Neural crest cell (in vitro differentiated cells): ENCODE results near the gene UGT2B11. TPM values are rescaled to one million over a fixed set of nuclear protein-coding genes. Genes with fewer than 3 reads are reported as not detected.
"Not testable (repeated sequence)": the region's sequence is repeated elsewhere in the genome, so short reads cannot be mapped to it uniquely, and the experiment has no call there.

Source experiments
- DNase-seq: peaks from one replicate; pipeline ENCODE4 v3.0.0; 2021; ENCODE audit warnings: low read depth, mixed read lengths, low spot score
- H3K27ac Mint-ChIP-seq: one replicate; pipeline ENCODE4 v1.8.0; 2021; ENCODE audit warnings: mild to moderate bottlenecking, mixed read lengths; ENCODE audit not compliant: unreplicated experiment
- H3K27me3 Mint-ChIP-seq: 2 replicates; pipeline ENCODE4 v1.8.0; 2021; ENCODE audit warnings: low read depth, mild to moderate bottlenecking, mixed read lengths
- H3K36me3 Mint-ChIP-seq: 2 replicates; pipeline ENCODE4 v1.8.0; 2021; ENCODE audit warnings: low read depth, mild to moderate bottlenecking, mixed read lengths
- H3K4me1 Mint-ChIP-seq: 2 replicates; pipeline ENCODE4 v1.8.0; 2021; ENCODE audit warnings: mixed read lengths
- H3K4me3 Mint-ChIP-seq: one replicate; pipeline ENCODE4 v1.8.0; 2021; ENCODE audit warnings: mild to moderate bottlenecking, mixed read lengths
- H3K9me3 Mint-ChIP-seq: 2 replicates; pipeline ENCODE4 v1.8.0; 2021; ENCODE audit warnings: mixed read lengths
- CTCF ChIP-seq: fragments of 200-600 bp; sonication (generic); conservative IDR thresholded peaks from 2 replicates; pipeline ENCODE4 v1.5.0; 2021; ENCODE audit warnings: antibody characterized with exemption, mild to moderate bottlenecking
- total RNA-seq: library from RNA; stranded (reverse); gene quantifications from 2 replicates; pipeline ENCODE4 v1.2.1, GENCODE V29; 2021

The UGT2B11 gene
- total RNA-seq, 1 donor from 2014 or later, result not detected

DNA sequence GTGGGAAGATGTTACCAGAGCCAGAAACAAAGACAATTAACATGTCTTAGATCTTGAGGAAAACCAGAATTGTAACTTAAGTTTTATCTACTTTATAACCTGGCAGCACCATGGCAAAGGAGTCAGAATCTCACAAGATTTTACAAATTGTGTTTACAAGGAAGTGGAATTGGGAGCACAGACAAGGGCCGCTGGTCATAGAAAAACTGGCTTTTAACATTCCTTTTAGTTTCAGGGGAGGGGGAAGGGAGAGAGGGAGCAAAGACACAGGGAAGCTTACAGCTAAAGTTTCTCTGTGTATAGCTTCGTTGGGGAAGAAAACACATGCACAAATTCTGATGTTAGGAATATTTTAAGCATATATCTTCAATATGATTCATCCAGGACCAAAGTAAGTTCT, 10.3 kb upstream of the UGT2B11 start:
- Mint-ChIP-seq H3K4me1 (no peaks in the 10 kb centered on the region), H3K27ac (no peak overlapping the region), H3K36me3 (no peaks in the 10 kb centered on the region), H3K27me3 (no peaks in the 10 kb centered on the region), H3K9me3 (no peaks in the 10 kb centered on the region), H3K4me3 (no peak overlapping the region)
- TF ChIP-seq CTCF, result no peak
- no peak for DNase-seq

DNA sequence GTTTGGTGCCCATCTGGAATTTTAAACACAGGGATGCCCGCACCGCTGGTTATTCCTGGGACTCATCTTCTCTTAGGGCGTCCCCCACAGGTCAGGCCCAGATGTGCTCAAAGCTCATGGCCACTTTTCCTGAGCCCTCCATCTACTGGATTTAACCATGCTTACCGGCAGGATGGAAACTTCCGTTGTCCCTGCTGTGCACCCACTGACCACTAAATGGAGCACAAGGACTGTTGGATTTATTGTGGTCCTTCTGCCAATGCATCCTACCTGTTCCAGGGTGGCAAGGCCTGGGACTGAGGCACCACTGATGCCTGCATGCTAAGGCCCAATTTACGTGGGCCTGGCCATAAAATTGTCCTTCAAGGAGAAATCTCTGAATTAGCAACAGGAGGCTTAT, 8.7 kb upstream of the UGT2B11 start:
- H3K4me1 Mint-ChIP-seq, H3K27ac Mint-ChIP-seq, H3K36me3 Mint-ChIP-seq, H3K27me3 Mint-ChIP-seq, H3K9me3 Mint-ChIP-seq, DNase-seq, H3K4me3 Mint-ChIP-seq: not testable (repeated sequence)

DNA sequence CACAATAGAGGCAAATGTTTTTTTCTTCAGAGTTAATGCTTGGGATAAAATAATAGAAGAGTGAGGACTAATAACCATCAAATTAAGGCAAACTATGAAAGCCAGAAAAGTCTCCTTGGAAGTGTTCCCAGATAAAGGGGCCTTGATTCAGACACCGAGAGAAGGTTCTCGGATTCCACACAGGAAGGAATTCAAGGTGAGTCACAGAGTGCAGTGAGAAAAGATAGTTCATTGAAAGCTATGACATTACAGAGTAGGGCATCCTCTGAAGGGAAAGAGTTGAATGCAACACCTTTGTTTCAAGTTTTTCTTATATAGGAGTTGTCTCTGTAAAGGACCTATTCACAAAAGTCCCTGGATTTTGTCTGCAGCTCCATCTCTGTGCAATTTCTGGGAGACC, 3.9 kb upstream of the UGT2B11 start:
- not testable (repeated sequence) for H3K27me3 Mint-ChIP-seq, H3K4me1 Mint-ChIP-seq, DNase-seq, H3K9me3 Mint-ChIP-seq, H3K27ac Mint-ChIP-seq, H3K36me3 Mint-ChIP-seq, H3K4me3 Mint-ChIP-seq

DNA sequence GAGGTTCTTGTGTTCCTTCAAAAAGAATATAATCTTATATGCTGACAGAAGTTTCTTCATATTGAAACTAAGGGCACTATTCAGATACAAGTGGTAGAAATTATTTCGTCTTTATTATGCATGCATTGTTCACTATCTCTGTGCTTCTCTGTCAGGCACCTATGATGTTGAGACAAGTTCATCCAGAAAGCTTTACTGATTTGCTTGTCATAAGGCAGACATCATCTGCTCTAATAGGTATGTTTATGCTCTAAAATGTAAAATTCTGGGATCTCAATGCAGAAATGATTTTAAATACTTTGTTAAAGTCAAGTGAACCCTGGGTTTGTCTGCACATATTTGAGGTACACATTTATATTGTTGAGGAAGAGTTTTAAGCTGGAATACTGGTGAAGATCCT, 3.6 kb downstream of the UGT2B11 start:
- no peaks in the 10 kb centered on the region for H3K27me3 Mint-ChIP-seq
- no peaks in the 10 kb centered on the region for H3K9me3 Mint-ChIP-seq
- DNase-seq, result no peak
- TF ChIP-seq CTCF, result no peak
- no peaks in the 10 kb centered on the region for H3K4me1 Mint-ChIP-seq
- no peak overlapping the region for H3K4me3 Mint-ChIP-seq
- no peaks in the 10 kb centered on the region for H3K36me3 Mint-ChIP-seq
- H3K27ac Mint-ChIP-seq, result no peak overlapping the region

DNA sequence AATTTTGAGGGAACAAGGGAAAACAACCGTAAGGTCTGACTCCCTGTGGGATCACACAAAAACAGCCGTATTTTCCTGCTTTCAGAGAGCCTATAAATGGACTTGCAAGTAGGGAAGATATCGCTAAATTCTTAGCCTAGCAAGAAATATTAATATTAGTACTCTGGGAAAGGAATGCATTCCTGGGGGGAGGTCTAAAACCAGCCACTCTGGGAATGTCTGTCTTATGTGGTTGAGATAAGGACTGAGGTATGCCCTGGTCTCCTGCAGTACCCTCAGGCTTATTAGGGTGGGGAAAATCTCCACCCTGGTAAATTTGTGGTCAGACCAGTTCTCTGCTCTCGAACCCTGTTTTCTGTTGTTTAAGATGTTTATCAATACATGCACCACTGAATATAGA, 16.0 kb downstream of the UGT2B11 start:
- H3K4me1 Mint-ChIP-seq, H3K9me3 Mint-ChIP-seq, H3K27ac Mint-ChIP-seq, H3K27me3 Mint-ChIP-seq, H3K4me3 Mint-ChIP-seq, H3K36me3 Mint-ChIP-seq, DNase-seq: not testable (repeated sequence)

GRCh38 chr4:69196209-69196965, 18.2 kb downstream of the UGT2B11 start:
- H3K9me3 Mint-ChIP-seq, result peaks cover 11% of the 10 kb centered on the region
- no peak overlapping the region for H3K27ac Mint-ChIP-seq
- H3K4me1 Mint-ChIP-seq, result peaks cover 6% of the 10 kb centered on the region
- TF ChIP-seq CTCF, result no peak
- no peak overlapping the region for H3K4me3 Mint-ChIP-seq
- H3K27me3 Mint-ChIP-seq, result no peaks in the 10 kb centered on the region
- no peak for DNase-seq
- no peaks in the 10 kb centered on the region for H3K36me3 Mint-ChIP-seq

- no peaks in the 10 kb centered on the region for H3K36me3 Mint-ChIP-seq
- DNase-seq, result no peak
- H3K4me1 Mint-ChIP-seq, result peaks cover 6% of the 10 kb centered on the region
- H3K4me3 Mint-ChIP-seq, result no peak overlapping the region
- no peak overlapping the region for H3K27ac Mint-ChIP-seq
- no peaks in the 10 kb centered on the region for H3K27me3 Mint-ChIP-seq
- TF ChIP-seq CTCF, result no peak
- peaks cover 13% of the 10 kb centered on the region for H3K9me3 Mint-ChIP-seq
Measured at GRCh38 chr4:69194166-69194565, 20.4 kb downstream of the UGT2B11 start.

DNA sequence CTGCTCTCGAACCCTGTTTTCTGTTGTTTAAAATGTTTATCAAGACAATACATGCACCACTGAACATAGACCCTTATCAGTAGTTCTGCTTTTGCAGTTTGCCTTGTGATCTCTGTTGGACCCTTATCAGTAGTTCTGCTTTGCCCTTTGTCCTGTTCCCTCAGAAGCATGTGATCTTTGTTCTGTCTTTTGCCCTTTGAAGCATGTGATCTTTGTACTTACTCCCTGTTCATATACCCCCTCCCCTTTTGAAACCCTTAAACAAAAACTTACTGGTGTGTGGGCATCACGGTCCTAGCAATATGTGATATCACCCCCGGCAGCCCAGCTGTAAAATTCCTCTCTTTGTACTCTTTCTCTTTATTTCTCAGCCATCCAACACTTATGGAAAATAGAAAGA, 22.6 kb downstream of the UGT2B11 start:
- not testable (repeated sequence) for H3K4me3 Mint-ChIP-seq, H3K4me1 Mint-ChIP-seq, H3K9me3 Mint-ChIP-seq, DNase-seq, H3K27me3 Mint-ChIP-seq, H3K36me3 Mint-ChIP-seq
- H3K27ac Mint-ChIP-seq, result peak overlapping the region; percentile 82

- not testable (repeated sequence) for H3K4me1 Mint-ChIP-seq, H3K27ac Mint-ChIP-seq, H3K36me3 Mint-ChIP-seq, DNase-seq, H3K27me3 Mint-ChIP-seq, H3K4me3 Mint-ChIP-seq
- H3K9me3 Mint-ChIP-seq, result peaks cover 13% of the 10 kb centered on the region
Measured at GRCh38 chr4:69190621-69191020, 23.9 kb downstream of the UGT2B11 start.

DNA sequence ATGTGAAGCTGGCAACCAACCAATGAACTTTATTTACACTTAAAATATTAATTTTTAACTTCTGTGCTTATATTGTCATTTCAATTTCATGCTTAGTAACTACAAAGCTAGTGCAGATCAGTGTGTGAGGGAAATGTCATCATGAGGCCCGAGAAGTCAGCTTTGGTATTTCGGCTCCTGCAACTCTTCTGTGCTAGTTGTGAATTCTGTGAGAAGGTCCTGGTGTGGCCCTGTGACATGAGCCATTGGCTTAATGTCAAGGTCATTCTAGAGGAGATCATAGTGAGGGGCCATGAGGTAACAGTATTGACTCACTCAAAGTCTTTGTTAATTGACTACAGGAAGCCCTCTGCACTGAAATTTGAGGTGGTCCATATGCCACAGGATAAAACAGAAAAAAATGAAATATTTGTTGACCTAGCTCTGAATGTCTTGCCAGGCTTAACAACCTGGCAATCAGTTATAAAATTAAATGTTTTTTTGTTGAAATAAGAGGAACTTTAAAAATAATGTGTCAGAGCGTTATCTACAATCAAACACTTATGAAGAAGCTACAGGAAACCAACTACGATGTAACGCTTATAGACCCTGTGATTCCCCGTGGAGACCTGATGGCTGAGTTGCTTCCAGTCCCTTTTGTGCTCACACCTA, 32.9 kb downstream of the UGT2B11 start:
- H3K36me3 Mint-ChIP-seq, H3K9me3 Mint-ChIP-seq, DNase-seq, H3K4me1 Mint-ChIP-seq, H3K27me3 Mint-ChIP-seq, H3K27ac Mint-ChIP-seq, H3K4me3 Mint-ChIP-seq: not testable (repeated sequence)
